ENCODE data around the gene OCA2.

- TF ChIP-seq CTCF (IDR thresholded peaks at IDR 0.05; ENCODE audit: poor library complexity, severe bottlenecking) = no peak
- no peak for TF ChIP-seq EZH2 (IDR thresholded peaks at IDR 0.05; ENCODE audit: borderline replicate concordance, insufficient read depth, low read length, poor library complexity, severe bottlenecking)
- no peak for TF ChIP-seq TAF1 (IDR thresholded peaks at IDR 0.05; ENCODE audit: low read depth)
- TF ChIP-seq SMC3 (conservative IDR thresholded peaks at IDR 0.05; ENCODE audit: poor library complexity) = no peak
- TF ChIP-seq POLR2AphosphoS5 (IDR thresholded peaks at IDR 0.05) = no peak
- no peak for TF ChIP-seq RAD21 (conservative IDR thresholded peaks at IDR 0.05)
- no peak for TF ChIP-seq MXI1 (conservative IDR thresholded peaks at IDR 0.05; ENCODE audit: poor library complexity, severe bottlenecking)
These were observed 142.8 kb downstream of the OCA2 start for GRCh38 chr15:27956285-27956684.

Data from neural cell (in vitro differentiated cells).